Prostate gland (tissue), 2 donors: ENCODE data around the gene MUC2. TPM values are rescaled to one million over a fixed set of nuclear protein-coding genes. Genes with fewer than 3 reads are reported as not detected.

Experiments used
- DNase-seq: peaks from one replicate; pipeline ENCODE4 v3.0.0-alpha.2; 2019; ENCODE audit warnings: low spot score
- H3K27ac ChIP-seq, 2 donors: fragments of 200-600 bp; sonication (generic); 2 replicates each; pipeline ENCODE4 v1.5.1; 2017 to 2019
- H3K27me3 ChIP-seq: fragments of 200-600 bp; sonication (generic); replicated peaks from 2 replicates; pipeline ENCODE4 v1.5.1; 2019; ENCODE audit not compliant: insufficient read depth
- H3K36me3 ChIP-seq, 2 donors: fragments of 200-600 bp; sonication (generic); 1 replicate in 1 of 2; 2 replicates in 1 of 2; pipeline versions ENCODE4 v1.5.1 to v1.8.1; 2017 to 2019
- H3K4me1 ChIP-seq: fragments of 200-600 bp; sonication (generic); replicated peaks from 2 replicates; pipeline ENCODE4 v1.5.1; 2019
- H3K4me3 ChIP-seq, 2 donors: fragments of 200-600 bp; sonication (generic); 2 replicates each; pipeline ENCODE4 v1.5.1; 2017 to 2019
- H3K9me3 ChIP-seq: fragments of 200-600 bp; sonication (generic); 2 replicates; pipeline ENCODE4 v1.5.1; 2017
- POLR2A ChIP-seq: fragments of 450-650 bp; IDR thresholded peaks from one replicate; pipeline ENCODE4 v1.6.1; 2016; ENCODE audit warnings: antibody characterized with exemption, mild to moderate bottlenecking
- POLR2AphosphoS5 ChIP-seq: sonication (generic); formaldehyde crosslinking; IDR thresholded peaks from one replicate; pipeline ENCODE4 v1.6.1; 2017; ENCODE audit warnings: antibody characterized with exemption
- WGBS: methylation state at CpG from one replicate; pipeline ENCODE4 v1.1.5; 2018; 5-methylcytosine and 5-hydroxymethylcytosine counted together
- intact Hi-C: fragments of 100-400 bp; cut with DNase I; formaldehyde crosslinking; loops from one replicate; pipeline ENCODE4 v1.14.2; 2022
- total RNA-seq, 2 donors: library from RNA; depleted of rRNA; stranded (reverse); fragments of >200 nt; gene quantifications; one replicate each; pipeline ENCODE4 v1.1.0, GENCODE V29; 2016
- TF ChIP-seq, protein P1 (sequence below), 4 experiments: fragments of 200-600 bp in 2 of 4; fragments of 450-650 bp in 2 of 4; sonication (generic) in 2 of 4; IDR thresholded peaks; 1 replicate in 3 of 4; 2 replicates in 1 of 4; pipeline ENCODE4 v1.5.1; 2016 to 2019; ENCODE audit warnings: antibody characterized with exemption in 4 of 4, mild to moderate bottlenecking in 2 of 4, moderate library complexity in 2 of 4

Gene MUC2
- total RNA-seq, 2 donors from 2014 or later: 0.11 TPM; not detected in 1

GRCh38 chr11:1102996-1103395 lies 28.3 kb downstream of the MUC2 start:
- no peaks in the 10 kb centered on the region for H3K4me1 ChIP-seq
- DNase-seq: no peak
- no peaks in the 10 kb centered on the region for H3K36me3 ChIP-seq
- no peak overlapping the region for H3K4me3 ChIP-seq
- intact Hi-C loops: no loop called here
- H3K9me3 ChIP-seq: no peaks in the 10 kb centered on the region
- no peak overlapping the region for H3K27ac ChIP-seq
- WGBS: 91% methylated on average over 12 of the region's 12 CpGs
- TF ChIP-seq POLR2A (no peak), POLR2AphosphoS5 (no peak)
- TF ChIP-seq, protein P1, sequence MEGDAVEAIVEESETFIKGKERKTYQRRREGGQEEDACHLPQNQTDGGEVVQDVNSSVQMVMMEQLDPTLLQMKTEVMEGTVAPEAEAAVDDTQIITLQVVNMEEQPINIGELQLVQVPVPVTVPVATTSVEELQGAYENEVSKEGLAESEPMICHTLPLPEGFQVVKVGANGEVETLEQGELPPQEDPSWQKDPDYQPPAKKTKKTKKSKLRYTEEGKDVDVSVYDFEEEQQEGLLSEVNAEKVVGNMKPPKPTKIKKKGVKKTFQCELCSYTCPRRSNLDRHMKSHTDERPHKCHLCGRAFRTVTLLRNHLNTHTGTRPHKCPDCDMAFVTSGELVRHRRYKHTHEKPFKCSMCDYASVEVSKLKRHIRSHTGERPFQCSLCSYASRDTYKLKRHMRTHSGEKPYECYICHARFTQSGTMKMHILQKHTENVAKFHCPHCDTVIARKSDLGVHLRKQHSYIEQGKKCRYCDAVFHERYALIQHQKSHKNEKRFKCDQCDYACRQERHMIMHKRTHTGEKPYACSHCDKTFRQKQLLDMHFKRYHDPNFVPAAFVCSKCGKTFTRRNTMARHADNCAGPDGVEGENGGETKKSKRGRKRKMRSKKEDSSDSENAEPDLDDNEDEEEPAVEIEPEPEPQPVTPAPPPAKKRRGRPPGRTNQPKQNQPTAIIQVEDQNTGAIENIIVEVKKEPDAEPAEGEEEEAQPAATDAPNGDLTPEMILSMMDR (IDR thresholded peaks at IDR 0.05): no peak
- H3K27me3 ChIP-seq: no peaks in the 10 kb centered on the region

GRCh38 chr11:1103401-1104360 lies 29.0 kb downstream of the MUC2 start:
- DNase-seq: no peak
- Histone ChIP-seq H3K36me3 (no peaks in the 10 kb centered on the region), H3K4me3 (no peak overlapping the region), H3K9me3 (no peaks in the 10 kb centered on the region), H3K27ac (no peak overlapping the region), H3K27me3 (no peaks in the 10 kb centered on the region), H3K4me1 (no peaks in the 10 kb centered on the region)
- WGBS: 83% methylated on average over 41 of the region's 44 CpGs
- intact Hi-C loops: no loop called here
- TF ChIP-seq, protein P1 (IDR thresholded peaks at IDR 0.05): no peak
- TF ChIP-seq POLR2AphosphoS5 (no peak), POLR2A (no peak)

- TF ChIP-seq POLR2A (no peak), POLR2AphosphoS5 (no peak)
- TF ChIP-seq, protein P1 (IDR thresholded peaks at IDR 0.05): no peak
- 88% methylated on average over 28 of the region's 28 CpGs for WGBS
Observed at GRCh38 chr11:1104411-1105182, 29.9 kb downstream of the MUC2 start.

DNA sequence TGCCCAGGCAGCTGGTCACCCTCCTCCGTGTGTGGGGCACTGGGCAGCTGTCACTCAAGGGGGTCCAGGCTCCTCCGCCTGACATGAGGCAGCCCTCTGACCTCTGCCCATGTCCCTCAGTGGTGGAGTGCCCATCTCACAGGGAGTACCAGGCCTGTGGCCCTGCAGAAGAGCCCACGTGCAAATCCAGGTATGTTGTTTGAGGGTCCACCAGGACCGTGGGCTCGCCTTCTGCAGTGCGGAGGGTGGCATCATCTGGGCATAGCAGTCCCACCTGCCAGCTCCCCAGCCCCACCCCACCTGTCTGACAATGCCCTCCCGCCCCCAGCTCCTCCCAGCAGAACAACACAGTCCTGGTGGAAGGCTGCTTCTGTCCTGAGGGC lies 30.5 kb downstream of the MUC2 start:
- no peaks in the 10 kb centered on the region for H3K9me3 ChIP-seq
- H3K27me3 ChIP-seq: no peaks in the 10 kb centered on the region
- no peak for DNase-seq
- intact Hi-C loops: no loop called here
- TF ChIP-seq POLR2A: no peak
- no peak for TF ChIP-seq POLR2AphosphoS5
- TF ChIP-seq, protein P1 (IDR thresholded peaks at IDR 0.05): no peak
- no peak overlapping the region for H3K27ac ChIP-seq
- H3K36me3 ChIP-seq: no peaks in the 10 kb centered on the region
- WGBS: 87% methylated on average over 7 of the region's 7 CpGs
- H3K4me3 ChIP-seq: no peak overlapping the region
- H3K4me1 ChIP-seq: no peaks in the 10 kb centered on the region

More at GRCh38 chr11:1104411-1105182, 29.9 kb downstream of the MUC2 start:
- Histone ChIP-seq H3K4me3 (no peak overlapping the region), H3K27ac (no peak overlapping the region), H3K4me1 (no peaks in the 10 kb centered on the region), H3K9me3 (no peaks in the 10 kb centered on the region), H3K27me3 (no peaks in the 10 kb centered on the region), H3K36me3 (no peaks in the 10 kb centered on the region)
- intact Hi-C loops: no loop called here
- no peak for DNase-seq
